Measurements from ENCODE around the gene RUNX1. TPM values are rescaled to one million over a fixed set of nuclear protein-coding genes. Genes with fewer than 3 reads are reported as not detected.

The RUNX1 gene
- total RNA-seq, 1 donor from 2014 or later, result 109 TPM

DNA sequence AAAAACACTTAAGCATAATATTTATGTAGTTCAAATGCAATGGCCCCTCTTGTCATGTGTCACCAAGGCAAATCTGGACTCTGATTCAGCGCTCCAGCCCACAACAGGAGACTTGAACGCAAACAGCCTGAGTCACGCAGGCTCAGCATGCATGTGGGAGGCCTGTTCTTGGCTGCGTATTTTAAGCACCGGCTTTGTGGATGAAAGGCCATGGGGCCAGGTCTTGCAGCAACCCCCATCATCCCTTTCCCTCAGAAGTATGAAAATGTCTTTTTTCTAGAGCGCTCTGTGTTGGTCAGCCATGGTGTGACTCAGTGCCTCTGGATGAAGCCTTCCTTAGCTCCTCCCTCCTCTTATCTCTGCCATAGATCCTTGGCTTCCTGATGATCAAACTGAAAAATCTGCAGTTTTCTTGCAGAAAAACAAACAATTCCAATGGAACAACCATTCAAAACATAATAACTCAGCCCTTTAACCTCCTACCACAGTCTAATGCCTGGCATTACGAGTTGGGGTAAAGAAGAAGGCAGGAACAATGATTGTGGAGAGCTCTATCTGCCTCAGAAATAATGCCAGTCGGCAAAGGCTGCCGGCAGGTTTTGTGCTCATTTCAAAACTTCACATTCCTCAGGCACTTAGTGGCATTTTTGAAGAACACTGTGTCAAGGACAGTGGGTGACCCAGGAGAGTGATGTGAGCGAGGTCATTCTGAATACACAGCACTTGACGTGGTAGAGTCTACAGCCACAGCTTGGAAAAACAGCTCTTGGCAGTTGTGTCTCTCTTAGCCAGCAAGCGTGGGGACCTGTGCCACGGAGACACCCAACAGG is 212.8 kb downstream of the RUNX1 start:
- ATAC-seq (peak; percentile 93), DNase-seq (ENCODE audit: low spot score) (no peak)
- intact Hi-C loops (cut with DNase I), result no loop called here

GRCh38 chr21:34835526-34835925 is 213.6 kb downstream of the RUNX1 start:
- DNase-seq (ENCODE audit: low spot score) (no peak), ATAC-seq (peak; percentile 80)
- intact Hi-C loops (cut with DNase I), result no loop called here

GRCh38 chr21:34834852-34835501 is 214.1 kb downstream of the RUNX1 start:
- DNase-seq (ENCODE audit: low spot score) (no peak), ATAC-seq (peak; percentile 4)
- intact Hi-C loops (cut with DNase I), result no loop called here

GRCh38 chr21:34834290-34834689 is 214.8 kb downstream of the RUNX1 start:
- no peak for DNase-seq (ENCODE audit: low spot score)
- intact Hi-C loops (cut with DNase I), result no loop called here
- no peak for ATAC-seq

- intact Hi-C loops (cut with DNase I), result no loop called here
- DNase-seq (ENCODE audit: low spot score) (no peak), ATAC-seq (no peak)
Observed at GRCh38 chr21:34833465-34833864, 215.6 kb downstream of the RUNX1 start.

DNA sequence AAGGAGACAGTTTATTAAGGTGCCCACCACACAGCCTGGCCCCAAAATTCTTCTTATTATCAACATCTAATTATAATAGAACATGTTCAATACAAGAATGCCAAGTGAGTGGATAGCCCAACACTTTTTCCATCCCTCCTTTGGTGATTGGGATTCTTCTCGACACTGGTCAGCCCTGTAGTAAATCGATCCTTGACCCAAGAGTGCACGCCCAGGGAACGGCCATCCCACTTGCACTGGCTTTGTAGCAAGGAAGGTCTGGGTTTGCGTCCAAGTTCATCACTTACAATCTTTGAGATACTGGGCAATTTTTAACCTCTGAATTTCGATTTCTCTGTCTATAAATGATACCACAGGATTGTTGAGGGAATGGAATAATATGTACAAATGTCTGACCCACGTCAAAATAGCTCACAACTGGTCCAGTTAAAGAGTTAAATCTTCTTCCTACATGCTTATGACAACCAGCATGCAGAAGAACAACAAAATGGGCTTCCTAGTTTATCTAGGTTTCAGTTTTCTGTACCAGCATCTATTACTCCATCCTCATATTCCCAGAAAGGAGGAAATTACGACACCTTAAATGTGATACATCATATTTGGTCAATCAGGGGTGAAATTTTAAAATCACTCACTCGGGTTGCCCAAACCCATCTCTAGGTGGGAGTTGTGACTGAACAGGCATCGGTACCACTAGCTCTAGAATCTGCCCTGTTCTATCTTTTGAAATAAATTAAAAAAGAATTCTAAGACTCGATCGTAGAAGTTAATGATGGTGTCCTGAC is 218.5 kb downstream of the RUNX1 start:
- ATAC-seq (no peak), DNase-seq (ENCODE audit: low spot score) (no peak)
- intact Hi-C loops (cut with DNase I), result no loop called here

DNA sequence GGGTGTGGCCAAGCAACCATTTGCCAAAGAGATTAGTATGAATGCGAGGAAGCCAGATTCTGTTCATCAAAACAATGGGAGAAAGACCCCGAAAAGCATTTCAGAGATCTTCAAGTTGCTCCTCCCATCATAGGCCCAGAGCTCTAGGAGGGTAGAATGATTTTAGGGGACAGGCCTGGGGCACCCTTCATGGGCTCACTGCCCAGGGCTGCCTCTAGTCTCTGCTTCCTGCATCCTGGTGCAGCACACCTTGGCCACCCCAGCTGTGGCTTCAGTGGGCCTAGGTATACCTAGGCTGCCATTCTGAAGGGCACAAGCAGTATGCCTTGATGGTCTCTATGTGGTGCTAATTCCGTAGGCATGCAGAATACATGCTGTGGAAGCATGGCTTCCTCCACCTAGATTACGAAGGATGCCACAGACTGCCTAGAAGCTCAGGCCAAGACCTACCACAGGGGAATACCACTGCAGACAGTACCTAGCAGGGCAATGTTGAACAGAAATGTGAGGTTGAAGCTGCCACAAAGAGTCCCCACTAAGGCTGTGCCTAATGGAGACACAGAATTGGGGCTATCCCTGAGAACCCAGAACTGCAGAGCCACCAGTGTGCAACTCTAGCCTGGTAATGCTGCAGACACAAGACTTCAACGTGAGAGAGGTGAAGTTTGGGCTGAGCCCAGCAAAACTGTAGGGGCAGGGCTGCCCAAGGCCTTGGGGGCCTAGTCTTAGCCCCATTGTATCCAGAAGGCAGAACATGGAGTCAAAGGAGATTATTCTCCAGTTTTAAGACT is 221.5 kb downstream of the RUNX1 start:
- ATAC-seq, result no peak
- no peak for DNase-seq (ENCODE audit: low spot score)
- intact Hi-C loops (cut with DNase I), result no loop called here

- intact Hi-C loops (cut with DNase I), result no loop called here
- DNase-seq (ENCODE audit: low spot score), result no peak
- ATAC-seq, result peak; percentile 28
Observed at GRCh38 chr21:34826836-34827235, 222.3 kb downstream of the RUNX1 start.

DNA sequence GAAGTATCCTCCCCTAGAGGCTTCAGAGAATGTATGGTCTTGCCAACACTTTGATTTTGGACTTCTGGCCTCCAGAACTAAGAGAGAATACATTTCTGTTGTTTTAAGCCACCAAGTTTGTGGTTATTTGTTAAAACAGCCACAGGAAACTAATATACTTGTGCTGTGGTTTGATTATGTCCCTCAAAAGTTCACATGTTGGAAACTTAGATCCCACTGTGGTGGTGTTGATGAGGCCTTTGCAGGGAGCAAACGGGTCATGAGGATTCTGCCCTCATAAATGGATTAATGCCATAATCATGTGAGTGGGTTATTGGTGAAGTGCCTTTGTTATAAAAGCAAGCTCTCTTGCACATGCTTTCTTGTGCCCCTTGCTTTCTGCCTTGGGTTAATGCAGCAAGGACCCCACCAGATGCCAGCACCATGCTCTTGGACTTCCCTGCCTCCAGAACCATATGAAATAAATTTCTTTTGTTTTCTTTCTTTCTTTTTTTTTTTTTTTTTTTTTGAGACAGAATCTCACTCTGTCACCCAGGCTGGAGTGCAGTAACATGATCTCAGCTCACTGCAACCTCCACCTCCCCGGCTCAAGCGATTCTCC is 223.1 kb downstream of the RUNX1 start:
- no peak for ATAC-seq
- intact Hi-C loops (cut with DNase I), result no loop called here
- no peak for DNase-seq (ENCODE audit: low spot score)

DNA sequence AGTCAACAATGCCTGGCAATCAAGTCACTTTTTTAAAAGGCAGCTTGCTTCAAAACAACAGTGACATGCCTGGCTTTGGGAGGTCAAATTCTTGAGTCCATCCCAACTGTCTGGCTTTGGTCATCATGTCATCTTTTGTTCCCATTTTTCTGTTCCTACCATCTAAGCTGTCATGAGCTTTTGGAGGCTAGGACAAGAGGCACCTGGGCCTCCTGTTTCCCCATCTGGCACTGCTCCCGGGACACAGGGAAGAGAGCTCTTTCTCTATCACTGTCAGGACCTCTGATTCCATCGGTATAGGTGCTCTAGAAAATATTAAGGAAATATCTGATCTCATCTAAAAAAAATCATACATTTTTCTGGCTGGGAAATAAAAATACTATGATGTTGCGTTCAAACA is 224.0 kb downstream of the RUNX1 start:
- intact Hi-C loops (cut with DNase I), result no loop called here
- ATAC-seq (no peak), DNase-seq (ENCODE audit: low spot score) (no peak)

DNA sequence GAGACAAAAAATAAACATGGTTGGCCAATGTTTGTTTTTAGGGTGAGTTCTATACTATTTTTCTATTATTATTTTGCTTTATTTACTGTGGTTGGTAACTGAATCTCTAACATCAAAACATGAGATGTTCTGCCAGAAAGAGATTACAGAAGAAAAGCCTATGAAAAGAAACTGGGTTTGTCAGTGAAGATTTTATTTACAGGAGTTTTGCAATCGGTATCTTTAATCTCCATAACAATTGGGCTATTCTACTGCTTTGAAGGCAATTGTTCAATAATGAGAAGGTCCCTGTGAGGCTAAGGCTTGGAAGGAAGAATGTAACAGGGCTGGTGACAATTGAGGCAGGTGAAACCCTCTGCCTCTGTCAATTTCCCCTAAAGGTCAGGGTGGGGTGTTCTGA is 224.8 kb downstream of the RUNX1 start:
- DNase-seq (ENCODE audit: low spot score) (no peak), ATAC-seq (no peak)
- intact Hi-C loops (cut with DNase I), result no loop called here

DNA sequence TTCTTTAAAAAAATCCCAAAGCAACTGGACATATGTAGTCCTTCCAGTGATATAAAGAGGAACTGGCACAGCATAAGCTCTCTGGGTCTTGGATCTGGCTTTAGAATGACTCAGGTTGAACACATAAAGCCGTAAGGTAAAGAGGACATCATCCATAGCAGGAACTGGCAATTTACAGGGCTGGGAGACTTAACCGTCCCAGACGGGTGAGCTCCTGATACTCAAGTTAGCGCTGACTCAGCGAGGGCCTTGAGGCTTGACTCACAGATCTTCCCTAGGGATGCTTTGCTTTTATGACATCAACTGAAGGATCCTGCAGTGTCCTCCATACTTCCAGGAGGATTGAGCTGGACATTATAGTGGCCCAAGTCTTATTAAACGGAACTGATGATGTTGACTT is 226.2 kb downstream of the RUNX1 start:
- intact Hi-C loops (cut with DNase I), result no loop called here
- no peak for ATAC-seq
- DNase-seq (ENCODE audit: low spot score), result no peak

- intact Hi-C loops (cut with DNase I), result no loop called here
- ATAC-seq, result no peak
- no peak for DNase-seq (ENCODE audit: low spot score)
Observed at GRCh38 chr21:34822168-34822567, 226.9 kb downstream of the RUNX1 start.

- DNase-seq (ENCODE audit: low spot score), result no peak
- intact Hi-C loops (cut with DNase I), result no loop called here
- ATAC-seq, result no peak
Observed at GRCh38 chr21:34821717-34822116, 227.4 kb downstream of the RUNX1 start.

DNA sequence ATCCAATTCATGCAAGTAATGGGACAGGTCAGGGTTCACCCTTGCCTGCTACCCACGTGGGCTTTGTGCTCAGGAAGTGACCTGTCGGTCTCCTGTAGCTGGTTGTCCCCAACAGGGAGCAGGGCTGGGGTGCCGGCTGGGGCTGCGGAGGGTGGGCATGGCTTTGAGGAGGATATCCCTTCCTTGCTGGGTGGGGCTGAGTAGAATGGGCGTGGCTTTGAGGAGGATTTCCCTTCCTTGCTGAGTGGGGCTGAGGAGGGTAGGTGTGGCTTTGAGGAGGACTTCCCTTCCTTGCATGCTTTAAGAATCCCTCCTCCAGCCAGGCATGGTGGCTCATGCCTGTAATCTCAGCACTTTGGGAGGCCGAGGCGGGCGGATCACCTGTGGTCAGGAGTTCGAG is 229.1 kb downstream of the RUNX1 start:
- intact Hi-C loops (cut with DNase I), result no loop called here
- ATAC-seq (no peak), DNase-seq (ENCODE audit: low spot score) (no peak)

DNA sequence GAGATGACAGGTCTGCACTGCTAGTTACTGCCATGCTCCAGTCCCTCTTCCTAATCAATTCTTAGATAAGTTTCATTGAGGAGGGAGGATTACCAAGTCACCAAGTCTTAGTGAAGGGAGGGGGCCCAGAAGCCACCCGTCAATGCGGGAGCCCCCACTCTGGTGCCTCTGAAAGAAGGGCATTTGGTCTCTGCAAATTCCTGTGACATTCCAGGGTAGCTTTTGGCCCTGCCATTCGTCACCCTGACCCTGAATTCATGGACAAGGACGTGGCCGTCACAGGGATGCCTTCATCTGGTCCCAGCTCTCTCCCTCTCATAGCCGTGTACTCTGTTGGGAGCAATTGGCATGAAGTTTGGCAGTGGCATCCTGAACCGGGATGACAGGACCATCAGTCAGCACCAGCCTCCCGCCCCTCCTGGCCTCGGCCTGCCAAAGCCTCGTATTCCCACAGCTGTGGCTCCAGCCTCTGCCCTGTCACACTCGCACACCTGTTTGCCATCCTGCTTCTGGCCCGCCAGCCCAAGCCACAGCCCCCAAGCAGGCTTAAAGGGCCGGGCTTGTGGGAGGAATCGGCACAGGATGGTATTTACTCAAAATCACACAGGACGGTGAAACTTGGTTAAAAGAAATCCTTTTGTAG is 229.6 kb downstream of the RUNX1 start:
- ATAC-seq, result no peak
- DNase-seq (ENCODE audit: low spot score), result no peak
- intact Hi-C loops (cut with DNase I), result no loop called here

DNA sequence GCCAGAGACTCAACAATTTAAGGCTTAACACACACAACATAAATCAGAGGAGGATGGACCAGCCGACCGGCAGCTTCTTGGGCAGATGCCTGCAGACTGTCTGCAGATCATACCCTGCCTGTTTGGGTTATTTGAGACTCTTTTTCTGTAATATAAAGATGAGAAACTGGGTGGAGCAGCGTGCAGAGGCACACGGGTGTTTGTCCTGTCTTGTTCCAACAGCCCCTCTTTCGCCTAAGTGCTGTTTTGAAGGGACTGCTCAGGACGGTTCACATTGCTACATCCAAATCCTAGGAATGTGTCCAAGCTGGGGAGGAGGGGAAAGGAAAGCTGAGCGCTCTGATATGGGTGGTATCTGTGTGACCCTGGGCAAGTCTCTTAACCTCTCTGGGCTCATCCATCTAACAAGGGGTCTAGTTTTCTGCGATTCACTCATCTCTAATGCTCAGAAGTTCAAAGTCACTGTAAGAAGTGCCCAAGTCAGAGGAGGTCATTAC is 230.4 kb downstream of the RUNX1 start:
- DNase-seq (ENCODE audit: low spot score) (no peak), ATAC-seq (peak; percentile 50)
- intact Hi-C loops (cut with DNase I), result no loop called here
